K562 (cell line): ENCODE results near the gene RNF222. TPM values are rescaled to one million over a fixed set of nuclear protein-coding genes. Genes with fewer than 3 reads are reported as not detected.
A peak's percentile ranks its signal among the peaks of the same experiment; 100 is the strongest.

Experiments used
- CBX5 ChIP-seq: IDR thresholded peaks from 2 replicates; pipeline ENCODE4 v1.6.1; 2014; ENCODE audit warnings: low read depth, borderline replicate concordance
- CREBBP ChIP-seq: IDR thresholded peaks from one replicate; pipeline ENCODE4 v1.6.1; 2012; ENCODE audit warnings: low read depth, mild to moderate bottlenecking, control low read depth, inconsistent platforms, low read length
- DMBX1 ChIP-seq: fragments of 250-450 bp; sonication (Bioruptor Pico); IDR thresholded peaks from 2 replicates; pipeline ENCODE4 v1.8.0; 2022; ENCODE audit warnings: inconsistent platforms, mild to moderate bottlenecking, moderate library complexity, borderline replicate concordance
- ELK1 ChIP-seq: sonication (generic); formaldehyde crosslinking; IDR thresholded peaks from 2 replicates; pipeline ENCODE4 v1.8.1; 2022; ENCODE audit warnings: missing genetic modification reagents
- HNRNPLL ChIP-seq: fragments of 200-400 bp; formaldehyde crosslinking; IDR thresholded peaks from 2 replicates; pipeline ENCODE4 v1.6.1; 2017; ENCODE audit warnings: low read length, low read depth, mild to moderate bottlenecking; ENCODE audit not compliant: poor library complexity, severe bottlenecking
- HOMEZ ChIP-seq: fragments of 250-450 bp; sonication (Bioruptor Pico); IDR thresholded peaks from 2 replicates; pipeline ENCODE4 v1.4.0; 2020; ENCODE audit warnings: mild to moderate bottlenecking, moderate library complexity
- MEIS2 ChIP-seq: fragments of 450-650 bp; IDR thresholded peaks from 2 replicates; pipeline ENCODE4 v1.6.1; 2014; ENCODE audit warnings: mild to moderate bottlenecking; ENCODE audit not compliant: partially characterized antibody
- NCOA4 ChIP-seq: fragments of 450-650 bp; IDR thresholded peaks from 2 replicates; pipeline ENCODE4 v1.6.1; 2018; ENCODE audit warnings: mild to moderate bottlenecking; ENCODE audit not compliant: partially characterized antibody
- NFIX ChIP-seq: fragments of 250-450 bp; sonication (Bioruptor Pico); IDR thresholded peaks from 2 replicates; pipeline ENCODE4 v1.4.0; 2020; ENCODE audit warnings: low read depth, mild to moderate bottlenecking, moderate library complexity
- POLR2AphosphoS5 ChIP-seq: IDR thresholded peaks from 2 replicates; pipeline ENCODE4 v1.6.1; 2011; ENCODE audit warnings: mild to moderate bottlenecking, low read depth, low read length, moderate library complexity; ENCODE audit not compliant: control insufficient read depth, insufficient read depth
- RBM17 ChIP-seq: fragments of 200-400 bp; formaldehyde crosslinking; IDR thresholded peaks from 2 replicates; pipeline ENCODE4 v1.6.1; 2017; ENCODE audit warnings: low read depth, mild to moderate bottlenecking, low read length, borderline replicate concordance
- RERE ChIP-seq: sonication (generic); formaldehyde crosslinking; IDR thresholded peaks from 2 replicates; pipeline ENCODE4 v1.8.0; 2023; ENCODE audit warnings: missing genetic modification reagents, mild to moderate bottlenecking, borderline replicate concordance
- SP2 ChIP-seq: IDR thresholded peaks from 2 replicates; pipeline ENCODE4 v1.6.1; 2011; ENCODE audit warnings: mild to moderate bottlenecking, low read depth, low read length, moderate library complexity; ENCODE audit not compliant: poor library complexity, severe bottlenecking; ENCODE audit errors: extremely low read depth
- STAT6 ChIP-seq: sonication (generic); formaldehyde crosslinking; IDR thresholded peaks from 2 replicates; pipeline ENCODE4 v1.8.1; 2023; ENCODE audit warnings: mild to moderate bottlenecking, missing genetic modification reagents
- XRCC3 ChIP-seq: fragments of 450-650 bp; IDR thresholded peaks from 2 replicates; pipeline ENCODE4 v1.6.1; 2017; ENCODE audit warnings: mild to moderate bottlenecking, moderate library complexity
- ZNF212 ChIP-seq: fragments of 450-650 bp; formaldehyde crosslinking; IDR thresholded peaks from 2 replicates; pipeline ENCODE4 v1.4.0; 2020; ENCODE audit warnings: mild to moderate bottlenecking
- ZNF3 ChIP-seq: fragments of 250-450 bp; sonication (Bioruptor Pico); IDR thresholded peaks from 2 replicates; pipeline ENCODE4 v1.5.0; 2021; ENCODE audit warnings: mild to moderate bottlenecking, moderate library complexity
- ZNF717 ChIP-seq: fragments of 250-450 bp; sonication (Bioruptor Pico); IDR thresholded peaks from 2 replicates; pipeline ENCODE4 v1.5.0; 2021
- ZNF778 ChIP-seq: fragments of 450-650 bp; formaldehyde crosslinking; IDR thresholded peaks from 2 replicates; pipeline ENCODE4 v1.4.0; 2020; ENCODE audit warnings: mild to moderate bottlenecking, moderate library complexity
- polyA plus RNA-seq, 8 experiments: library from polyadenylated mRNA; depleted of rRNA in 4 of 8; stranded (reverse) in 5 of 8; unstranded in 3 of 8; fragments of >200 nt; fragmentation: Nextera tagmentation in 2 of 8; fragmentation: Illumina TruSeq in 1 of 8; extraction: Ambion mirVana in 2 of 8; extraction: Trizol in 1 of 8; gene quantifications; 2 replicates each; pipeline versions ENCODE4 v1.2.1 to v1.2.3, GENCODE V29; 2011 to 2014; ENCODE audit warnings: inconsistent platforms in 1 of 8, missing spikeins in 1 of 8
- total RNA-seq, 7 experiments: library from RNA; depleted of rRNA in 6 of 7; stranded (reverse); fragments of >200 nt in 6 of 7; fragmentation: Illumina TruSeq in 2 of 7; extraction: Trizol in 2 of 7; gene quantifications; 2 replicates each; pipeline versions ENCODE4 v1.2.1 to v1.2.3, GENCODE V29; 2011 to 2021; ENCODE audit warnings: low replicate concordance in 1 of 7

RNF222 gene
- total and polyA plus RNA-seq, 9 of the 15 experiments (the other 6 are each of a cell fraction or from before 2014, with no cell fraction given): not detected

GRCh38 chr17:8386841-8387240 lies 10.8 kb downstream of the RNF222 start (continued):
- TF ChIP-seq RBM17: no peak
- TF ChIP-seq HOMEZ: no peak
- no peak for TF ChIP-seq HNRNPLL
- peak; percentile 27; the same call in 1 of the 2 replicates for TF ChIP-seq POLR2AphosphoS5
- no peak for TF ChIP-seq CBX5
- no peak for TF ChIP-seq ZNF212 (CRISPR knock-in tag)
- no peak for TF ChIP-seq NCOA4
- TF ChIP-seq NFIX (CRISPR knock-in tag): no peak
- TF ChIP-seq XRCC3: no peak
- no peak for TF ChIP-seq DMBX1 (CRISPR knock-in tag)
- no peak for TF ChIP-seq SP2
- TF ChIP-seq CREBBP: no peak
- TF ChIP-seq ELK1 (CRISPR knock-in tag): no peak
- no peak for TF ChIP-seq ZNF778 (CRISPR knock-in tag)
- TF ChIP-seq MEIS2: peak; percentile 44
- TF ChIP-seq STAT6: no peak
- TF ChIP-seq RERE (CRISPR knock-in tag): no peak
- no peak for TF ChIP-seq ZNF717 (CRISPR knock-in tag)
- TF ChIP-seq ZNF3: no peak
